HUDEP-2 (cell line): Measurements from ENCODE around the gene CYP26C1.

Experiments used
- DNase-seq, 76 experiments: peaks; one replicate each; lab custom pipeline; 2025; ENCODE audit not compliant: unreplicated experiment in 76 of 76; lab: John Stamatoyannopoulos, UW

The CYP26C1 gene

GRCh38 chr10:93063977-93064660, 3.5 kb downstream of the CYP26C1 start:
- no peak for DNase-seq

- no peak for DNase-seq
These were observed 4.5 kb downstream of the CYP26C1 start for GRCh38 chr10:93064874-93065660.

GRCh38 chr10:93065675-93066543, 5.3 kb downstream of the CYP26C1 start:
- DNase-seq: no peak

- DNase-seq: no peak
These were observed 5.9 kb downstream of the CYP26C1 start for GRCh38 chr10:93066544-93066913.

- no peak for DNase-seq
These were observed 7.1 kb downstream of the CYP26C1 start for GRCh38 chr10:93067443-93068365.

- DNase-seq: peak in 6 of 76 experiments; percentile 8 to 48 (median 18)
These were observed 8.0 kb downstream of the CYP26C1 start for GRCh38 chr10:93068411-93069244.

GRCh38 chr10:93069245-93069561, 8.6 kb downstream of the CYP26C1 start:
- DNase-seq: no peak

- no peak for DNase-seq
These were observed 10.0 kb downstream of the CYP26C1 start for GRCh38 chr10:93070378-93071176.

GRCh38 chr10:93071177-93071472, 10.5 kb downstream of the CYP26C1 start:
- DNase-seq: no peak

- DNase-seq: peak in 12 of 76 experiments; percentile 7 to 37 (median 18)
These were observed 11.2 kb downstream of the CYP26C1 start for GRCh38 chr10:93071674-93072224.

- no peak for DNase-seq
These were observed 11.7 kb downstream of the CYP26C1 start for GRCh38 chr10:93072225-93072712.

- peak in 1 of 76 experiments; percentile 21 for DNase-seq
These were observed 12.3 kb downstream of the CYP26C1 start for GRCh38 chr10:93072713-93073538.

GRCh38 chr10:93073539-93074146, 13.0 kb downstream of the CYP26C1 start, which contains the start of gene CYP26A1:
TSS of gene CYP26A1 (plus strand) at chr10:93073893. CDS start at chr10:93073935, 42 bp downstream.
- DNase-seq: no peak

GRCh38 chr10:93074147-93074596, 13.6 kb downstream of the CYP26C1 start:
- peak in 2 of 76 experiments; percentile 6 to 8 for DNase-seq

GRCh38 chr10:93074597-93075368, 14.2 kb downstream of the CYP26C1 start:
- DNase-seq: peak in 1 of 76 experiments; percentile 18
